T follicular helper cell (primary cell): ENCODE data around the gene PTCH2.

ENCODE experiments used
- DNase-seq: peaks from one replicate; pipeline ENCODE4 v3.0.0-alpha.2; 2020; ENCODE audit warnings: low read depth
- total RNA-seq, 2 experiments: gene quantifications; one replicate each; lab custom pipeline; 2026; lab: John Stamatoyannopoulos, UW

Gene PTCH2
- total RNA-seq, result 0.83 to 1.1 reads per million in 2 experiments

GRCh38 chr1:44842862-44843655 is at the start of gene PTCH2:
Gene PTCH2, minus strand, starts transcription at chr1:44843253. Its CDS starts 321 bp downstream, at chr1:44842932.
- no peak for DNase-seq

GRCh38 chr1:44890007-44890406 is 47.0 kb upstream of the PTCH2 start:
- no peak for DNase-seq

GRCh38 chr1:44885406-44885805 is 42.4 kb upstream of the PTCH2 start:
- no peak for DNase-seq

- DNase-seq, result no peak
Measured at GRCh38 chr1:44884746-44885145, 41.7 kb upstream of the PTCH2 start.

- DNase-seq, result no peak
Measured at GRCh38 chr1:44881011-44881632, 38.1 kb upstream of the PTCH2 start.

GRCh38 chr1:44874155-44874554 is 31.1 kb upstream of the PTCH2 start:
- DNase-seq, result no peak

- no peak for DNase-seq
Measured at GRCh38 chr1:44870096-44870495, 27.0 kb upstream of the PTCH2 start.

GRCh38 chr1:44867801-44868200 is 24.7 kb upstream of the PTCH2 start:
- no peak for DNase-seq

GRCh38 chr1:44862829-44863401 is 19.9 kb upstream of the PTCH2 start:
- no peak for DNase-seq

- no peak for DNase-seq
Measured at GRCh38 chr1:44860891-44861425, 17.9 kb upstream of the PTCH2 start.

- no peak for DNase-seq
Measured at GRCh38 chr1:44860331-44860730, 17.3 kb upstream of the PTCH2 start.

- no peak for DNase-seq
Measured at GRCh38 chr1:44857446-44857845, 14.4 kb upstream of the PTCH2 start.

GRCh38 chr1:44855742-44856141 is 12.7 kb upstream of the PTCH2 start:
- no peak for DNase-seq

GRCh38 chr1:44854970-44855369 is 11.9 kb upstream of the PTCH2 start:
- DNase-seq, result no peak

- no peak for DNase-seq
Measured at GRCh38 chr1:44853201-44853600, 10.1 kb upstream of the PTCH2 start.

GRCh38 chr1:44851308-44851707 is 8.3 kb upstream of the PTCH2 start:
- no peak for DNase-seq

- DNase-seq, result no peak
Measured at GRCh38 chr1:44849575-44850132, 6.6 kb upstream of the PTCH2 start.

- no peak for DNase-seq
Measured at GRCh38 chr1:44848456-44849181, 5.6 kb upstream of the PTCH2 start.

GRCh38 chr1:44847845-44848244 is 4.8 kb upstream of the PTCH2 start:
- DNase-seq, result no peak

- DNase-seq, result no peak
Measured at GRCh38 chr1:44846985-44847384, 3.9 kb upstream of the PTCH2 start.

- DNase-seq, result no peak
Measured at GRCh38 chr1:44842486-44842861, 579 bp downstream of the PTCH2 start.

GRCh38 chr1:44839576-44839975 is 3.5 kb downstream of the PTCH2 start:
- DNase-seq, result no peak
